DMS153 treated with DMSO at 0.1 percent for 48 hours (cell line): ENCODE data around the gene SLC2A14.

Experiments
- DNase-seq: peaks from one replicate; lab custom pipeline; 2025; ENCODE audit not compliant: unreplicated experiment; lab: John Stamatoyannopoulos, UW

Gene SLC2A14

GRCh38 chr12:7769999-7770398 lies 102.7 kb downstream of the SLC2A14 start:
- DNase-seq: no peak
